Adrenal gland (tissue), 5 donors: ENCODE data around the gene GTF2IRD1.

ENCODE experiments used
- CTCF ChIP-seq, 6 experiments: fragments of 450-650 bp in 4 of 6; fragments of 200-600 bp in 2 of 6; sonication (generic) in 1 of 6; IDR thresholded peaks; 1 replicate in 5 of 6; 2 replicates in 1 of 6; pipeline versions ENCODE4 v1.5.1 to v1.8.0; 2016 to 2021; ENCODE audit warnings: antibody characterized with exemption in 6 of 6, mild to moderate bottlenecking in 2 of 6, moderate library complexity in 1 of 6
- POLR2A ChIP-seq, 2 donors: fragments of 450-650 bp; IDR thresholded peaks; one replicate each; pipeline ENCODE4 v1.6.1; 2017; ENCODE audit warnings: antibody characterized with exemption in 2 of 2, mild to moderate bottlenecking in 2 of 2, moderate library complexity in 1 of 2
- donor health status: DM: no; HTN: no; CAD: no.

- TF ChIP-seq CTCF (IDR thresholded peaks at IDR 0.05): no peak
- TF ChIP-seq POLR2A (IDR thresholded peaks at IDR 0.05): no peak
Observed at GRCh38 chr7:74476626-74477025, 22.9 kb downstream of the GTF2IRD1 start.
